HUES6 (cell line): ENCODE measurements around the gene MAP3K7.

ENCODE experiments used
- H3K27ac ChIP-seq: 2 replicates; pipeline ENCODE4 v1.7.0; 2013; ENCODE audit warnings: low read depth, mild to moderate bottlenecking, low read length, inconsistent platforms
- H3K27me3 ChIP-seq: 2 replicates; pipeline ENCODE4 v1.6.1; 2013; ENCODE audit warnings: low read length; ENCODE audit not compliant: control insufficient read depth, insufficient read depth
- H3K36me3 ChIP-seq: 2 replicates; pipeline ENCODE4 v1.6.1; 2013; ENCODE audit warnings: low read length; ENCODE audit not compliant: control insufficient read depth, insufficient read depth
- H3K4me1 ChIP-seq: 2 replicates; pipeline ENCODE4 v1.6.1; 2013; ENCODE audit warnings: low read length; ENCODE audit not compliant: control insufficient read depth, insufficient read depth
- H3K4me3 ChIP-seq: 2 replicates; pipeline ENCODE4 v1.5.1; 2013; ENCODE audit warnings: low read depth, low read length
- H3K9ac ChIP-seq: one replicate; pipeline ENCODE4 v1.6.1; 2013; ENCODE audit warnings: mild to moderate bottlenecking, low read length
- H3K9me3 ChIP-seq: 2 replicates; pipeline ENCODE4 v1.6.1; 2013; ENCODE audit warnings: low read depth, low read length; ENCODE audit not compliant: control insufficient read depth, insufficient read depth

Gene MAP3K7

GRCh38 chr6:90467546-90467945 is 119.3 kb downstream of the MAP3K7 start:
- no peaks in the 10 kb centered on the region for H3K36me3 ChIP-seq
- no peak overlapping the region for H3K27ac ChIP-seq
- H3K4me1 ChIP-seq, result peaks cover 13% of the 10 kb centered on the region; the same call in 1 of the 2 replicates
- no peak overlapping the region for H3K4me3 ChIP-seq
- H3K9ac ChIP-seq, result no peak overlapping the region
- H3K27me3 ChIP-seq, result no peaks in the 10 kb centered on the region
- H3K9me3 ChIP-seq, result no peaks in the 10 kb centered on the region

- peaks cover 9% of the 10 kb centered on the region; the same call in 1 of the 2 replicates for H3K4me1 ChIP-seq
Measured at GRCh38 chr6:90466154-90466940, 120.5 kb downstream of the MAP3K7 start.

GRCh38 chr6:90465686-90466085 is 121.2 kb downstream of the MAP3K7 start:
- Histone ChIP-seq H3K9me3 (no peaks in the 10 kb centered on the region), H3K9ac (no peak overlapping the region), H3K4me1 (peaks cover 6% of the 10 kb centered on the region; the same call in 1 of the 2 replicates), H3K4me3 (no peak overlapping the region), H3K36me3 (no peaks in the 10 kb centered on the region), H3K27ac (no peak overlapping the region), H3K27me3 (no peaks in the 10 kb centered on the region)

More at GRCh38 chr6:90466154-90466940, 120.5 kb downstream of the MAP3K7 start:
- H3K27me3 ChIP-seq, result no peaks in the 10 kb centered on the region
- no peak overlapping the region for H3K27ac ChIP-seq
- no peak overlapping the region for H3K9ac ChIP-seq
- no peaks in the 10 kb centered on the region for H3K9me3 ChIP-seq
- H3K4me3 ChIP-seq, result no peak overlapping the region
- no peaks in the 10 kb centered on the region for H3K36me3 ChIP-seq

- Histone ChIP-seq H3K27me3 (no peaks in the 10 kb centered on the region), H3K27ac (no peak overlapping the region), H3K4me1 (peaks cover 9% of the 10 kb centered on the region; the same call in 1 of the 2 replicates)
Measured at GRCh38 chr6:90464507-90464906, 122.4 kb downstream of the MAP3K7 start.

GRCh38 chr6:90463874-90464273 is 123.0 kb downstream of the MAP3K7 start:
- Histone ChIP-seq H3K9me3 (no peaks in the 10 kb centered on the region), H3K27me3 (no peaks in the 10 kb centered on the region), H3K4me1 (peaks cover 9% of the 10 kb centered on the region; the same call in 1 of the 2 replicates), H3K4me3 (no peak overlapping the region), H3K9ac (no peak overlapping the region), H3K27ac (no peak overlapping the region), H3K36me3 (no peaks in the 10 kb centered on the region)

More at GRCh38 chr6:90464507-90464906, 122.4 kb downstream of the MAP3K7 start:
- H3K4me3 ChIP-seq, result no peak overlapping the region
- H3K9me3 ChIP-seq, result no peaks in the 10 kb centered on the region
- H3K9ac ChIP-seq, result no peak overlapping the region
- no peaks in the 10 kb centered on the region for H3K36me3 ChIP-seq
